NCI-H82 treated with DMSO at 0.1 percent for 48 hours (cell line): ENCODE results near the gene PLS3.
"Not testable (repeated sequence)": the region's sequence is repeated elsewhere in the genome, so short reads cannot be mapped to it uniquely, and the experiment has no call there.

ENCODE experiments used
- DNase-seq: peaks from one replicate; lab custom pipeline; 2025; ENCODE audit not compliant: unreplicated experiment; lab: John Stamatoyannopoulos, UW

The PLS3 gene

GRCh38 chrX:115560978-115561604 is at the start of gene PLS3:
PLS3 (plus strand) TSS chrX:115561174; CDS start chrX:115610251, 49,077 bp downstream.
- DNase-seq = peak; percentile 46

GRCh38 chrX:115518113-115518512 is 42.9 kb upstream of the PLS3 start:
- no peak for DNase-seq

GRCh38 chrX:115521741-115522140 is 39.2 kb upstream of the PLS3 start:
- DNase-seq = peak; percentile 69

- no peak for DNase-seq
Observed at GRCh38 chrX:115522952-115523351, 38.0 kb upstream of the PLS3 start.

GRCh38 chrX:115525486-115525885 is 35.5 kb upstream of the PLS3 start:
- no peak for DNase-seq

- DNase-seq = no peak
Observed at GRCh38 chrX:115531818-115532403, 29.1 kb upstream of the PLS3 start.

GRCh38 chrX:115533485-115533884 is 27.5 kb upstream of the PLS3 start:
- no peak for DNase-seq

GRCh38 chrX:115534383-115534782 is 26.6 kb upstream of the PLS3 start:
- no peak for DNase-seq

GRCh38 chrX:115535421-115535820 is 25.6 kb upstream of the PLS3 start:
- DNase-seq = no peak

GRCh38 chrX:115535844-115536243 is 25.1 kb upstream of the PLS3 start:
- DNase-seq = no peak

GRCh38 chrX:115539841-115540240 is 21.1 kb upstream of the PLS3 start:
- DNase-seq = no peak

- not testable (repeated sequence) for DNase-seq
Observed at GRCh38 chrX:115541045-115541444, 19.9 kb upstream of the PLS3 start.

GRCh38 chrX:115547448-115547847 is 13.5 kb upstream of the PLS3 start:
- DNase-seq = no peak

GRCh38 chrX:115549008-115549407 is 12.0 kb upstream of the PLS3 start:
- no peak for DNase-seq

- no peak for DNase-seq
Observed at GRCh38 chrX:115553171-115553570, 7.8 kb upstream of the PLS3 start.

- DNase-seq = no peak
Observed at GRCh38 chrX:115559672-115560071, 1.3 kb upstream of the PLS3 start.

- DNase-seq = no peak
Observed at GRCh38 chrX:115560211-115560977, 580 bp upstream of the PLS3 start.

GRCh38 chrX:115561605-115562479 is 868 bp downstream of the PLS3 start:
- peak; percentile 17 for DNase-seq

GRCh38 chrX:115562480-115562847 is 1.5 kb downstream of the PLS3 start:
- no peak for DNase-seq

- no peak for DNase-seq
Observed at GRCh38 chrX:115563633-115564162, 2.7 kb downstream of the PLS3 start.

GRCh38 chrX:115564243-115564642 is 3.3 kb downstream of the PLS3 start:
- no peak for DNase-seq
